Stomach (tissue), 4 donors: ENCODE results near the gene DOCK2.
A peak's percentile ranks its signal among the peaks of the same experiment; 100 is the strongest.

Experiments used
- CTCF ChIP-seq, 7 experiments: fragments of 450-650 bp in 4 of 7; fragments of 200-600 bp in 3 of 7; sonication (generic) in 3 of 7; IDR thresholded peaks; one replicate each; pipeline ENCODE4 v1.5.1; 2016 to 2019; ENCODE audit warnings: antibody characterized with exemption in 7 of 7, control low read depth in 2 of 7, mild to moderate bottlenecking in 1 of 7
- POLR2A ChIP-seq, 4 donors: fragments of 450-650 bp; IDR thresholded peaks; one replicate each; pipeline ENCODE4 v1.6.1; 2016; ENCODE audit warnings: antibody characterized with exemption in 4 of 4, control low read depth in 2 of 4, mild to moderate bottlenecking in 1 of 4, moderate library complexity in 1 of 4

DNA sequence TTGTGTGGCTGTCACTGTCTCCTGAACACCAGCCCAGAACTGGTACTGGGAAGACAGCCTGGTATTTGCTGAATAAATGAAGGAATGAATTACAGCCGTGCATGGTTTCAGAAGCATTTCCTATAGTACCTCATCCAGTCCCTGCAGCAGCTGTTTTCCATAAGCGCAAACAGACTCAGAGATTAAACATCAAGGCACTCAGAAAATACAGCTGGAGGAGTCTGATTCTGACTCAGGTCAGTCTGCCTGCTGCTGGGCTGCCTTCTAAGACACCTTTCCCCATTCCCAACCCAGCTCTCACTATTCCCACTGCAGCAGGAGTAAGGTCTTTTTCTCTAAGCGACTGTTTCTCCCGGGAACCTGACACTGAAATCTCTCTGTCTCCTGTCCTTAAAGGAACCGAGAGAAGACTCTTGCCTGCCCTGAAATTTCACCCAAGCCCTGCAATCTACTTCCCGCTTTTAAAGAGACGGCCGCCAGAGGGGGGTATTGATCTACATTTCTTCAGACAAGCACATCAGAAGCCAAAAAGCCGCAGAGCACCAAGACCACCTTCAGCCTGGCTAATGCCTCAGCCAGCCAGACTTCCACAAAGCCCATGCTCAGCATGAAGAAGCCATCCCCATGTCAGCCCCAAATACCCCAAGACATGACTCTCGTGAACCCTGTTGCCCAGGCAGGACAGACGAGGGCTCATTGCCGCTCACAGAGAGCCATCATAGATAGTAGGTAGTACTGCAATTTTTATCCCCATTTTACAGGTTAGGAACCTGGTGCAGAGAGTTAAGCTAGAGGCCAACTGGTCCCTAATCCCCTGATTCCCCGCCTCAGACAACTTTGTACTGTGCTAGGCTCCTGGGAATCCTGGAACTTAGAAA, 463.2 kb downstream of the DOCK2 start:
- peak in 5 of 7 experiments; percentile 29 to 54 (median 38) for TF ChIP-seq CTCF (IDR thresholded peaks at IDR 0.05)
- no peak for TF ChIP-seq POLR2A (IDR thresholded peaks at IDR 0.05)
